ENCODE results near the gene S100A13.

The S100A13 gene

DNA sequence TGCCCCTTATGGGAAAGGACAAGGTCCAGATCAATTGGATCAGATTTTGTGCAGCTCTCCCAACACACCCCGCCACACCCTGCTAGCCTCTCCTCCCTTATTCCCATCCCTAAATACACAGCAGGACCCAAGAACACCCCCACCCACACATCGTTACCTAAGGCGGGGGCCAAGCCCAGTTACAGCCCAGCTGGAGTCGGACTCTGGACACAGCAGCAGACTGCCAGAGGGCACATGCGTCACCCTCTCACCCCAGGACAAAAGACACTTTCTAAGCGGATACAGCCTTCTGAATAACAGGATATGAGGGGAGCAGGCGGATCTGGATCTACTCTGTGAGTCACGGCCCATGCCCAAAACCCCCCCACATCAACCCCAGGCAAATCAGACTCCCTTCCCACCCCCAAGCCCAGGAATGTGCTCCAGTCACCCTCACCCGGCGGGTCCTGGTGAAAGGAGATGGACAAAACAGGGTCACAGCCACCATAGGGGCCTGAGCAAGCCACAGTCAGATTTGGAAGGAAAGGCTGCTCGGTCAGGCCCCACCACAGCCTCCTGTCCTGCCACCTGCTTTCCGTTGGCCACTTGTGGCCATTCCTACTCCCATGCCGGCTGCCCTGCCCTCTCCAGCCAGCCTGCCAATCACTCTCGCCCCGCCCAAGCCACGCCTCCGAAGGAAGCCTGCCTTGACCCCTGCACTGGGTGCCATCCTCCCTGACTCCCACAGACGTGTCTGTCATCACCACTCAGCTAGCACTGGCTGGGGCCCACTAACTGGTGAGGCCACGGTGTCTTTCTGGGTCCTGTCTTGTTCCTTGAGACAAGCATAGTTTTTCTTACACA, 18.3 kb downstream of the S100A13 start:
- TF ChIP-seq, protein P1, sequence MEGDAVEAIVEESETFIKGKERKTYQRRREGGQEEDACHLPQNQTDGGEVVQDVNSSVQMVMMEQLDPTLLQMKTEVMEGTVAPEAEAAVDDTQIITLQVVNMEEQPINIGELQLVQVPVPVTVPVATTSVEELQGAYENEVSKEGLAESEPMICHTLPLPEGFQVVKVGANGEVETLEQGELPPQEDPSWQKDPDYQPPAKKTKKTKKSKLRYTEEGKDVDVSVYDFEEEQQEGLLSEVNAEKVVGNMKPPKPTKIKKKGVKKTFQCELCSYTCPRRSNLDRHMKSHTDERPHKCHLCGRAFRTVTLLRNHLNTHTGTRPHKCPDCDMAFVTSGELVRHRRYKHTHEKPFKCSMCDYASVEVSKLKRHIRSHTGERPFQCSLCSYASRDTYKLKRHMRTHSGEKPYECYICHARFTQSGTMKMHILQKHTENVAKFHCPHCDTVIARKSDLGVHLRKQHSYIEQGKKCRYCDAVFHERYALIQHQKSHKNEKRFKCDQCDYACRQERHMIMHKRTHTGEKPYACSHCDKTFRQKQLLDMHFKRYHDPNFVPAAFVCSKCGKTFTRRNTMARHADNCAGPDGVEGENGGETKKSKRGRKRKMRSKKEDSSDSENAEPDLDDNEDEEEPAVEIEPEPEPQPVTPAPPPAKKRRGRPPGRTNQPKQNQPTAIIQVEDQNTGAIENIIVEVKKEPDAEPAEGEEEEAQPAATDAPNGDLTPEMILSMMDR (IDR thresholded peaks at IDR 0.05; ENCODE audit: low read depth, low read length, missing control alignments), result no peak
- DNase-seq (ENCODE audit: low read depth), result peak; percentile 58
- in situ Hi-C loops (cut with HindIII; ENCODE audit: low sequenced_read_pairs), result no loop called here
- H3K4me3 ChIP-seq (ENCODE audit: low read depth, low read length), result peak overlapping the region; percentile 35

GRCh38 chr1:153608089-153608682, 19.1 kb downstream of the S100A13 start:
- peak overlapping the region; percentile 35 for H3K4me3 ChIP-seq (ENCODE audit: low read depth, low read length)
- TF ChIP-seq, protein P1 (IDR thresholded peaks at IDR 0.05; ENCODE audit: low read depth, low read length, missing control alignments), result no peak

GRCh38 chr1:153607381-153607780, 19.9 kb downstream of the S100A13 start:
- in situ Hi-C loops (cut with HindIII; ENCODE audit: low sequenced_read_pairs), result no loop called here
- no peak for DNase-seq (ENCODE audit: low read depth)
- no peak overlapping the region for H3K4me3 ChIP-seq (ENCODE audit: low read depth, low read length)
- TF ChIP-seq, protein P1 (IDR thresholded peaks at IDR 0.05; ENCODE audit: low read depth, low read length, missing control alignments), result no peak

More at GRCh38 chr1:153608089-153608682, 19.1 kb downstream of the S100A13 start:
- DNase-seq (ENCODE audit: low read depth), result no peak
- in situ Hi-C loops (cut with HindIII; ENCODE audit: low sequenced_read_pairs), result no loop called here

DNA sequence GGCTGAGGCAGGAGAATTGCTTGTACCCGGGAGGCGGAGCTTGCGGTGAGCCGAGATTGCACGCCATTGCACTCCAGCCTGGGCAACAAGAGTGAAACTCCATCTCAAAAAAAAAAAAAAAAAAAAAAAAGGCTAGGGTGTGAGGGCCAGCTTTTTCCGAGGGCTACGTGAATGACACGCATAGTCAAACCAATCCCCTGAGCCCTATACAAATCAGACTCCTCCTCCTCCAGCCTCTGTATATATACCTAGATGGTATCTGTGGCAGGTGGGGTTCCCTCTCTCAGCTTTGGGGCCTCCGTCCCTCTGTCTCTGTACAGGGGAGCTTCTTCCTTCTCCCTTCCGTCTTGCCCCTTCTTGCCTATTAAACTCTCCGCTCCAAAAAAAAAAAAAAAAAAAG, 21.1 kb downstream of the S100A13 start:
- TF ChIP-seq, protein P1 (IDR thresholded peaks at IDR 0.05; ENCODE audit: low read depth, low read length, missing control alignments), result no peak
- H3K4me3 ChIP-seq (ENCODE audit: low read depth, low read length), result no peak overlapping the region
- in situ Hi-C loops (cut with HindIII; ENCODE audit: low sequenced_read_pairs), result no loop called here
- DNase-seq (ENCODE audit: low read depth), result no peak

- in situ Hi-C loops (cut with HindIII; ENCODE audit: low sequenced_read_pairs), result no loop called here
- DNase-seq (ENCODE audit: low read depth), result no peak
- H3K4me3 ChIP-seq (ENCODE audit: low read depth, low read length), result no peak overlapping the region
- TF ChIP-seq, protein P1 (IDR thresholded peaks at IDR 0.05; ENCODE audit: low read depth, low read length, missing control alignments), result no peak
Observed at GRCh38 chr1:153602749-153603148, 24.6 kb downstream of the S100A13 start.

DNA sequence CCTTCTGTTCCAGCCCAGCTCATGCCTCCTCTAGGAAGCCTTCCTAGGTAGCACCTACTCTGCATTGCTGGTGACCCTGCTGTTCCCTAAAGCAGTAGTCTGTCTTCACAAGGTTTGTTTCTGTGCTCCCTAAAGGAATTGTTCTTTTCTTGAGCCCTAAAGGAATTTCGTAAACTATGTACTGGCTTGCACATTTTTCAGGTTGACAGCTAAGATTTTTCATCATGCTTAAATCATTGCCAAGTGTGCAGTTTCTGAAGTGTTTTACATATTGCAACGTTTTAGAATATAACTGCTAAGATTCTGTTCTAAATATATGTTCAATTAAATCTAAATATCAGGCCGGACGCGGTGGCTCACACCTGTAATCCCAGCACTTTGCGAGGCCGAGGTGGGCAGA, 27.5 kb downstream of the S100A13 start:
- TF ChIP-seq, protein P1 (IDR thresholded peaks at IDR 0.05; ENCODE audit: low read depth, low read length, missing control alignments), result no peak
- no peak for DNase-seq (ENCODE audit: low read depth)
- H3K4me3 ChIP-seq (ENCODE audit: low read depth, low read length), result no peak overlapping the region
- in situ Hi-C loops (cut with HindIII; ENCODE audit: low sequenced_read_pairs), result no loop called here
